ENCODE measurements around the gene PRR7.
"Not testable (repeated sequence)": the region's sequence is repeated elsewhere in the genome, so short reads cannot be mapped to it uniquely, and the experiment has no call there.

Gene PRR7

DNA sequence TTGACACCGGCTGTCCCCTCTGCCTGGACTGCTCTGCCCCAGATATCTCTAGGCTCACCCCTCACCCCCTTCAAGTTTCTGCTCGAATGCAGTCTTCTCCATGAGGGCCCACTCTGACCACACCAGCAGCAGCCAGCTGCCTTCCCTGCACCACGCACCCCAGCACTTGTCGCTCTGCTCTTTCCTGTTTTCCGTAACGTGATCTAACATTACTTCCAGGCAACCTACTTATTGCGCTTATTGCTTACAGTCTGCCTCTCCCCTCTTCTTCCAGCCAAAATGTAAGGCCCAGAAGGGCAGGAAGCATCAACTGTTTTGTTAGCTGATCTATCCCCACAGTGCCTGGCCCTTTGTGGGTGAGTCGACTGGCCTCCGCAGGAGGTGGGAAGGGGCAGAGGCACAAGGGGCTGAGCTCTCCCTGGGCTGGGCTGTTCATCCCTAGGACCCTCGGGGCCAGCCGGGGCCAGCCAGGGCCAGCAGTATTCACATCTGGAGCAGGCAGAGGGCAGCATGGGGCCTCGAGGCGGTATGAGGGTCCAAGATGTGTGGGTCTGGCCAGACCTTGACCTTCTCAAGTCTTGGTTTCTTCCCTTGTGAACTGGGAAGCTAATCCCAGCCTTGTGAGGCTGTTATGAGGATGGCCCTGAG, 38.4 kb downstream of the PRR7 start (continued):
- TF ChIP-seq, protein P1, sequence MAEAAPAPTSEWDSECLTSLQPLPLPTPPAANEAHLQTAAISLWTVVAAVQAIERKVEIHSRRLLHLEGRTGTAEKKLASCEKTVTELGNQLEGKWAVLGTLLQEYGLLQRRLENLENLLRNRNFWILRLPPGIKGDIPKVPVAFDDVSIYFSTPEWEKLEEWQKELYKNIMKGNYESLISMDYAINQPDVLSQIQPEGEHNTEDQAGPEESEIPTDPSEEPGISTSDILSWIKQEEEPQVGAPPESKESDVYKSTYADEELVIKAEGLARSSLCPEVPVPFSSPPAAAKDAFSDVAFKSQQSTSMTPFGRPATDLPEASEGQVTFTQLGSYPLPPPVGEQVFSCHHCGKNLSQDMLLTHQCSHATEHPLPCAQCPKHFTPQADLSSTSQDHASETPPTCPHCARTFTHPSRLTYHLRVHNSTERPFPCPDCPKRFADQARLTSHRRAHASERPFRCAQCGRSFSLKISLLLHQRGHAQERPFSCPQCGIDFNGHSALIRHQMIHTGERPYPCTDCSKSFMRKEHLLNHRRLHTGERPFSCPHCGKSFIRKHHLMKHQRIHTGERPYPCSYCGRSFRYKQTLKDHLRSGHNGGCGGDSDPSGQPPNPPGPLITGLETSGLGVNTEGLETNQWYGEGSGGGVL (tag by site-specific recombination; IDR thresholded peaks at IDR 0.05): no peak
- TF ChIP-seq ZNF792 (tag by site-specific recombination; IDR thresholded peaks at IDR 0.05) (no peak), SCRT1 (tag by site-specific recombination; IDR thresholded peaks at IDR 0.05; ENCODE audit: borderline replicate concordance) (peak; percentile 93), ZNF600 (tag by site-specific recombination; IDR thresholded peaks at IDR 0.05) (peak; percentile 84)
- TF ChIP-seq, protein P2, sequence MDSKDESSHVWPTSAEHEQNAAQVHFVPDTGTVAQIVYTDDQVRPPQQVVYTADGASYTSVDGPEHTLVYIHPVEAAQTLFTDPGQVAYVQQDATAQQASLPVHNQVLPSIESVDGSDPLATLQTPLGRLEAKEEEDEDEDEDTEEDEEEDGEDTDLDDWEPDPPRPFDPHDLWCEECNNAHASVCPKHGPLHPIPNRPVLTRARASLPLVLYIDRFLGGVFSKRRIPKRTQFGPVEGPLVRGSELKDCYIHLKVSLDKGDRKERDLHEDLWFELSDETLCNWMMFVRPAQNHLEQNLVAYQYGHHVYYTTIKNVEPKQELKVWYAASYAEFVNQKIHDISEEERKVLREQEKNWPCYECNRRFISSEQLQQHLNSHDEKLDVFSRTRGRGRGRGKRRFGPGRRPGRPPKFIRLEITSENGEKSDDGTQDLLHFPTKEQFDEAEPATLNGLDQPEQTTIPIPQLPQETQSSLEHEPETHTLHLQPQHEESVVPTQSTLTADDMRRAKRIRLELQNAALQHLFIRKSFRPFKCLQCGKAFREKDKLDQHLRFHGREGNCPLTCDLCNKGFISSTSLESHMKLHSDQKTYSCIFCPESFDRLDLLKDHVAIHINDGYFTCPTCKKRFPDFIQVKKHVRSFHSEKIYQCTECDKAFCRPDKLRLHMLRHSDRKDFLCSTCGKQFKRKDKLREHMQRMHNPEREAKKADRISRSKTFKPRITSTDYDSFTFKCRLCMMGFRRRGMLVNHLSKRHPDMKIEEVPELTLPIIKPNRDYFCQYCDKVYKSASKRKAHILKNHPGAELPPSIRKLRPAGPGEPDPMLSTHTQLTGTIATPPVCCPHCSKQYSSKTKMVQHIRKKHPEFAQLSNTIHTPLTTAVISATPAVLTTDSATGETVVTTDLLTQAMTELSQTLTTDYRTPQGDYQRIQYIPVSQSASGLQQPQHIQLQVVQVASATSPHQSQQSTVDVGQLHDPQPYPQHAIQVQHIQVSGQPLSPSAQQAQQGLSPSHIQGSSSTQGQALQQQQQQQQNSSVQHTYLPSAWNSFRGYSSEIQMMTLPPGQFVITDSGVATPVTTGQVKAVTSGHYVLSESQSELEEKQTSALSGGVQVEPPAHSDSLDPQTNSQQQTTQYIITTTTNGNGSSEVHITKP (tag by site-specific recombination; IDR thresholded peaks at IDR 0.05): peak; percentile 35

DNA sequence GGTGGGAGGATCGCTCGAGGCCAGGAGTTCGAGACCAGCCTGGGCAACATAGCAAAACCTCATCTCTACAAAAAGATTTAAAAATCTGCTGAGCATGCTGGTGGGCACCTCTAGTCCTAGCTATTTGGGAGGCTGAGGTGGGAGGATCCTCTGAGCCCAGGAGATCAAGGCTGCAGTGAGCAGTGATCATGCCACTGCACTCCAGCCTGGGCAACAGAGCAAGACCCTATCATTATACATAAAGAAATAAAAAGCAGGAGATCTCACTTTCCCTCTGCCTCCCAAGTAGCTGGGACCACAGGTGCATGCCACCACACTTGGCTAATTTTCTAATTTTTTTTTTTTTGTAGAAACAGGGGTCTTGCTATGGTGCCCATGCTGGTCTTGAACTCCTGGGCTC, 39.1 kb downstream of the PRR7 start:
- H3K4me3 ChIP-seq (ENCODE audit: low read depth, low read length); H3K4me1 ChIP-seq (ENCODE audit: control insufficient read depth, insufficient read depth, low read length); H3K9me3 ChIP-seq (ENCODE audit: control insufficient read depth, insufficient read depth, low read depth, low read length); H3K27ac ChIP-seq (ENCODE audit: extremely low read depth, low read depth, low read length): not testable (repeated sequence)
- CTCF ChIA-PET: interaction anchor here (1.1 kb wide), 2 partner anchors 8 to 16 kb away, joined by 3 to 5 read pairs; no protein-coding TSS in a partner anchor
- peak; percentile 68; the same call in 1 of the 2 replicates for TF ChIP-seq ZNF121 (tag by site-specific recombination; IDR thresholded peaks at IDR 0.05)
- H3K36me3 ChIP-seq (ENCODE audit: control insufficient read depth in 2 of 2, insufficient read depth in 1 of 2, low read length in 2 of 2): peaks cover 16 to 71% of the 10 kb centered on the region in 2 experiments; a peak in 2 of 3 replicates
- POLR2A ChIA-PET: interaction anchor here (1.1 to 2.3 kb wide), 4 partner anchors 10 to 14 kb away, joined by 4 to 10 read pairs (median 6); no protein-coding TSS in a partner anchor

DNA sequence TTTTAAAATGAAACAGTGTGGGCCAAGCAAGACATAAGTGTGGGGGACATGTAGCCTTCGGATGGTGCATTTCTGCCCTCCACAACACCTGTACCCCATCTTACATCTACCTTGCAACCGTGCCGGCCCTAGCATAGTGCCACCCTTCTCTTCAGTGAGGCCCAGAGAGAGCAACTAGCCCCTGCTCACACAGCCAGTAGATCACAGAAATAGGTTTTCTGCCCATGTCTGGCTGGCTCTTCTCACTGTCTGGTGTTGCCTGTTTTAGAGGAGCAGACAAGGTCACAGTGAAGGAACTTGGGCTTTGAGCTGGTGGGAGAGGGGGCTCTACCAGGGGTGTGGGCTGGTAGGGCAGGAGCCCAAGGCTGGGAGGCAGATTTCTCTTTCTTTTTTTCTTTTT, 39.6 kb downstream of the PRR7 start:
- ChIA-PET CTCF (interaction anchor here (1.1 to 1.3 kb wide), 4 partner anchors 7 to 15 kb away, joined by 3 to 5 read pairs (median 4); no protein-coding TSS in a partner anchor), POLR2A (interaction anchor here (1.1 to 2.3 kb wide), 5 partner anchors 9 to 14 kb away, joined by 4 to 10 read pairs (median 5); partner anchors contain the start of gene PDLIM7)
- no peak overlapping the region for H3K27ac ChIP-seq (ENCODE audit: extremely low read depth, low read depth, low read length)
- no peaks in the 10 kb centered on the region for H3K9me3 ChIP-seq (ENCODE audit: control insufficient read depth, insufficient read depth, low read depth, low read length)
- H3K4me1 ChIP-seq (ENCODE audit: control insufficient read depth, insufficient read depth, low read length): no peaks in the 10 kb centered on the region
- H3K4me3 ChIP-seq (ENCODE audit: low read depth, low read length): no peak overlapping the region
- H3K36me3 ChIP-seq (ENCODE audit: control insufficient read depth in 2 of 2, insufficient read depth in 1 of 2, low read length in 2 of 2): peaks cover 16 to 76% of the 10 kb centered on the region in 2 experiments; a peak in 2 of 3 replicates
- TF ChIP-seq BCL11A (tag by site-specific recombination; IDR thresholded peaks at IDR 0.05; ENCODE audit: low read depth) (no peak), ZNF514 (tag by site-specific recombination; IDR thresholded peaks at IDR 0.05) (no peak), KLF1 (tag by site-specific recombination; IDR thresholded peaks at IDR 0.05) (no peak), ZNF623 (tag by site-specific recombination; IDR thresholded peaks at IDR 0.05) (no peak)
- TF ChIP-seq, protein P3, sequence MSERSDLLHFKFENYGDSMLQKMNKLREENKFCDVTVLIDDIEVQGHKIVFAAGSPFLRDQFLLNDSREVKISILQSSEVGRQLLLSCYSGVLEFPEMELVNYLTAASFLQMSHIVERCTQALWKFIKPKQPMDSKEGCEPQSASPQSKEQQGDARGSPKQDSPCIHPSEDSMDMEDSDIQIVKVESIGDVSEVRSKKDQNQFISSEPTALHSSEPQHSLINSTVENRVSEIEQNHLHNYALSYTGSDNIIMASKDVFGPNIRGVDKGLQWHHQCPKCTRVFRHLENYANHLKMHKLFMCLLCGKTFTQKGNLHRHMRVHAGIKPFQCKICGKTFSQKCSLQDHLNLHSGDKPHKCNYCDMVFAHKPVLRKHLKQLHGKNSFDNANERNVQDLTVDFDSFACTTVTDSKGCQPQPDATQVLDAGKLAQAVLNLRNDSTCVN (tag by site-specific recombination; optimal IDR thresholded peaks at IDR 0.05): no peak
- TF ChIP-seq, protein P4, sequence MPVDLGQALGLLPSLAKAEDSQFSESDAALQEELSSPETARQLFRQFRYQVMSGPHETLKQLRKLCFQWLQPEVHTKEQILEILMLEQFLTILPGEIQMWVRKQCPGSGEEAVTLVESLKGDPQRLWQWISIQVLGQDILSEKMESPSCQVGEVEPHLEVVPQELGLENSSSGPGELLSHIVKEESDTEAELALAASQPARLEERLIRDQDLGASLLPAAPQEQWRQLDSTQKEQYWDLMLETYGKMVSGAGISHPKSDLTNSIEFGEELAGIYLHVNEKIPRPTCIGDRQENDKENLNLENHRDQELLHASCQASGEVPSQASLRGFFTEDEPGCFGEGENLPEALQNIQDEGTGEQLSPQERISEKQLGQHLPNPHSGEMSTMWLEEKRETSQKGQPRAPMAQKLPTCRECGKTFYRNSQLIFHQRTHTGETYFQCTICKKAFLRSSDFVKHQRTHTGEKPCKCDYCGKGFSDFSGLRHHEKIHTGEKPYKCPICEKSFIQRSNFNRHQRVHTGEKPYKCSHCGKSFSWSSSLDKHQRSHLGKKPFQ (tag by site-specific recombination; IDR thresholded peaks at IDR 0.05): no peak
- TF ChIP-seq, protein P5, sequence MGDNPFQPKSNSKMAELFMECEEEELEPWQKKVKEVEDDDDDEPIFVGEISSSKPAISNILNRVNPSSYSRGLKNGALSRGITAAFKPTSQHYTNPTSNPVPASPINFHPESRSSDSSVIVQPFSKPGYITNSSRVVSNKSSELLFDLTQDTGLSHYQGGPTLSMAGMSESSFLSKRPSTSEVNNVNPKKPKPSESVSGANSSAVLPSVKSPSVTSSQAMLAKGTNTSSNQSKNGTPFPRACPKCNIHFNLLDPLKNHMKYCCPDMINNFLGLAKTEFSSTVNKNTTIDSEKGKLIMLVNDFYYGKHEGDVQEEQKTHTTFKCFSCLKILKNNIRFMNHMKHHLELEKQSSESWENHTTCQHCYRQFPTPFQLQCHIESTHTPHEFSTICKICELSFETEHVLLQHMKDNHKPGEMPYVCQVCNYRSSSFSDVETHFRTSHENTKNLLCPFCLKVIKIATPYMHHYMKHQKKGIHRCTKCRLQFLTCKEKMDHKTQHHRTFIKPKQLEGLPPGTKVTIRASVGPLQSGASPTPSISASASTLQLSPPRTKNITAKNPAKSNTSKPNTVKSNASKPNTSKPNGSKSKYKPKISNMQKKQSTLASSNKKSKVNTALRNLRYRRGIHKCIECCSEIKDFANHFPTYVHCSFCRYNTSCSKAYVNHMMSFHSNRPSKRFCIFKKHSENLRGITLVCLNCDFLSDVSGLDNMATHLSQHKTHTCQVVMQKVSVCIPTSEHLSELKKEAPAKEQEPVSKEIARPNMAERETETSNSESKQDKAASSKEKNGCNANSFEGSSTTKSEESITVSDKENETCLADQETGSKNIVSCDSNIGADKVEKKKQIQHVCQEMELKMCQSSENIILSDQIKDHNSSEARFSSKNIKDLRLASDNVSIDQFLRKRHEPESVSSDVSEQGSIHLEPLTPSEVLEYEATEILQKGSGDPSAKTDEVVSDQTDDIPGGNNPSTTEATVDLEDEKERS (tag by site-specific recombination; IDR thresholded peaks at IDR 0.05): no peak
- TF ChIP-seq, protein P6, sequence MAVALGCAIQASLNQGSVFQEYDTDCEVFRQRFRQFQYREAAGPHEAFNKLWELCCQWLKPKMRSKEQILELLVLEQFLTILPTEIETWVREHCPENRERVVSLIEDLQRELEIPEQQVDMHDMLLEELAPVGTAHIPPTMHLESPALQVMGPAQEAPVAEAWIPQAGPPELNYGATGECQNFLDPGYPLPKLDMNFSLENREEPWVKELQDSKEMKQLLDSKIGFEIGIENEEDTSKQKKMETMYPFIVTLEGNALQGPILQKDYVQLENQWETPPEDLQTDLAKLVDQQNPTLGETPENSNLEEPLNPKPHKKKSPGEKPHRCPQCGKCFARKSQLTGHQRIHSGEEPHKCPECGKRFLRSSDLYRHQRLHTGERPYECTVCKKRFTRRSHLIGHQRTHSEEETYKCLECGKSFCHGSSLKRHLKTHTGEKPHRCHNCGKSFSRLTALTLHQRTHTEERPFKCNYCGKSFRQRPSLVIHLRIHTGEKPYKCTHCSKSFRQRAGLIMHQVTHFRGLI (tag by site-specific recombination; IDR thresholded peaks at IDR 0.05): no peak
